Measurements from ENCODE around the gene RBMS1.

- TF ChIP-seq CTCF (conservative IDR thresholded peaks at IDR 0.05; ENCODE audit: low read depth, low read length): no peak
- no peak for TF ChIP-seq RCOR1 (IDR thresholded peaks at IDR 0.05; ENCODE audit: insufficient replicate concordance, low read length)
- TF ChIP-seq CHD1 (IDR thresholded peaks at IDR 0.05; ENCODE audit: low read depth, low read length): no peak
- no peak for TF ChIP-seq POLR2A (IDR thresholded peaks at IDR 0.05; ENCODE audit: low read depth, low read length)
- TF ChIP-seq ELK1 (IDR thresholded peaks at IDR 0.05; ENCODE audit: borderline replicate concordance, low read depth, low read length): no peak
- TF ChIP-seq FOS (IDR thresholded peaks at IDR 0.05; ENCODE audit: low read depth, low read length): no peak
- no peak for TF ChIP-seq BHLHE40 (IDR thresholded peaks at IDR 0.05; ENCODE audit: low read depth, low read length)
- no peak for TF ChIP-seq RAD21 (IDR thresholded peaks at IDR 0.05; ENCODE audit: low read length)
- TF ChIP-seq MAZ (IDR thresholded peaks at IDR 0.05; ENCODE audit: borderline replicate concordance, low read depth, low read length): no peak
- no peak for TF ChIP-seq CEBPB (IDR thresholded peaks at IDR 0.05; ENCODE audit: low read depth, low read length)
- TF ChIP-seq RFX5 (IDR thresholded peaks at IDR 0.05; ENCODE audit: low read depth, low read length): no peak
- TF ChIP-seq MAFK (IDR thresholded peaks at IDR 0.05; ENCODE audit: low read depth, low read length): no peak
- no peak for TF ChIP-seq MXI1 (IDR thresholded peaks at IDR 0.05; ENCODE audit: borderline replicate concordance, low read depth, low read length)
Observed at GRCh38 chr2:160364364-160364763, 129.2 kb downstream of the RBMS1 start.

Data from IMR-90 (cell line).